DOHH2 (cell line): ENCODE results near the gene STRADA.

Source experiments
- H3F3A ChIP-seq: fragments of 200-600 bp; sonication (generic), shearing (Covaris generic); 2 replicates; pipeline ENCODE4 v1.6.0; 2016; ENCODE audit warnings: antibody characterized with exemption, mild to moderate bottlenecking; ENCODE audit not compliant: control insufficient read depth, insufficient read depth
- H3K27ac ChIP-seq: fragments of 200-600 bp; sonication (generic); 2 replicates; pipeline ENCODE4 v1.5.1; 2014; ENCODE audit warnings: low read depth, mild to moderate bottlenecking, low read length, moderate library complexity
- H3K27me3 ChIP-seq: fragments of 200-600 bp; sonication (generic); 2 replicates; pipeline ENCODE4 v1.6.1; 2014; ENCODE audit warnings: mild to moderate bottlenecking, low read length, mixed read lengths; ENCODE audit not compliant: control insufficient read depth
- H3K36me3 ChIP-seq: fragments of 200-600 bp; sonication (generic); 2 replicates; pipeline ENCODE4 v1.6.1; 2014; ENCODE audit warnings: mild to moderate bottlenecking, low read length, moderate library complexity, mixed read lengths; ENCODE audit not compliant: control insufficient read depth
- H3K4me1 ChIP-seq: fragments of 200-600 bp; sonication (generic); 2 replicates; pipeline ENCODE4 v1.6.1; 2014; ENCODE audit warnings: mild to moderate bottlenecking, low read length, mixed read lengths; ENCODE audit not compliant: control insufficient read depth
- H3K4me2 ChIP-seq: fragments of 200-600 bp; sonication (generic); 2 replicates; pipeline ENCODE4 v1.6.0; 2014; ENCODE audit warnings: mild to moderate bottlenecking, low read length, moderate library complexity
- H3K4me3 ChIP-seq: fragments of 200-600 bp; sonication (generic); 2 replicates; pipeline ENCODE4 v1.5.1; 2014; ENCODE audit warnings: mild to moderate bottlenecking, low read length, mixed read lengths
- H3K79me2 ChIP-seq: fragments of 200-600 bp; sonication (generic); 2 replicates; pipeline ENCODE4 v1.6.1; 2014; ENCODE audit warnings: mild to moderate bottlenecking, low read length, mixed read lengths; ENCODE audit not compliant: control insufficient read depth
- H3K9me2 ChIP-seq: fragments of 200-600 bp; sonication (generic); replicated peaks from 2 replicates; pipeline ENCODE4 v1.6.1; 2014; ENCODE audit warnings: mild to moderate bottlenecking, low read length, mixed read lengths; ENCODE audit not compliant: control insufficient read depth
- H3K9me3 ChIP-seq: fragments of 200-600 bp; sonication (generic); 2 replicates; pipeline ENCODE4 v1.6.1; 2014; ENCODE audit warnings: antibody characterized with exemption, low read length, mixed read lengths; ENCODE audit not compliant: control insufficient read depth, insufficient read depth
- H4K20me1 ChIP-seq: fragments of 200-600 bp; sonication (generic); 2 replicates; pipeline ENCODE4 v1.6.0; 2014; ENCODE audit warnings: low read depth, mild to moderate bottlenecking, antibody characterized with exemption, low read length, moderate library complexity; ENCODE audit not compliant: control insufficient read depth, insufficient read depth
- EZH2phosphoT487 ChIP-seq: fragments of 200-600 bp; sonication (generic); IDR thresholded peaks from 2 replicates; pipeline ENCODE4 v1.6.1; 2017; ENCODE audit warnings: borderline replicate concordance, mild to moderate bottlenecking, antibody characterized with exemption, low read length, moderate library complexity, mixed read lengths
- TF ChIP-seq, protein P1 (sequence below): fragments of 200-600 bp; sonication (generic); IDR thresholded peaks from one replicate; pipeline ENCODE4 v1.5.1; 2014; ENCODE audit warnings: antibody characterized with exemption, mild to moderate bottlenecking, low read depth, low read length; ENCODE audit not compliant: poor library complexity, severe bottlenecking

Gene STRADA

DNA sequence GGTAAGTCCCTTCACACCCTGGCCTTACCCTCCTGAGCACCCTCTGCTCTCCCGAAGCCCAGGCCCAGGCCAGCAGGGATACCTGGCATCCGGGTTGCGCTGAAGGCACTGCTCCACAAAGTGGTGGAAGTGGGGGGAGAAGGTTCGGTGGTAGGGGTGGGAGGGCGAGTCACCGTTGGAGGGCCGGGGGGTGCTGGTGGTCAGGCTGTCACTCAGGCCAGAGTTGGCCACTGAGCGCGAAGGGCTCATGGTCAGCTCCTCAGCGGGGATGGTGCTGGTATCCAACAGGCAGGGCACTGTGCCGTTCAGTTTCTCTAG, 37.4 kb downstream of the STRADA start:
- H3K9me3 ChIP-seq = no peaks in the 10 kb centered on the region
- no peak overlapping the region for H3K27ac ChIP-seq
- peaks cover 5% of the 10 kb centered on the region; the same call in 1 of the 2 replicates for H4K20me1 ChIP-seq
- no peaks in the 10 kb centered on the region for H3K27me3 ChIP-seq
- peak overlapping the region; percentile 95; the same call in 1 of the 2 replicates for H3K4me3 ChIP-seq
- peaks cover 61% of the 10 kb centered on the region for H3K4me1 ChIP-seq
- H3K79me2 ChIP-seq = peaks cover 42% of the 10 kb centered on the region
- peaks cover 61% of the 10 kb centered on the region for H3K36me3 ChIP-seq
- no peaks in the 10 kb centered on the region for H3K9me2 ChIP-seq
- H3F3A ChIP-seq = peaks cover 14% of the 10 kb centered on the region
- peak overlapping the region; percentile 100 for H3K4me2 ChIP-seq
- no peak for TF ChIP-seq EZH2phosphoT487
- TF ChIP-seq, protein P1, sequence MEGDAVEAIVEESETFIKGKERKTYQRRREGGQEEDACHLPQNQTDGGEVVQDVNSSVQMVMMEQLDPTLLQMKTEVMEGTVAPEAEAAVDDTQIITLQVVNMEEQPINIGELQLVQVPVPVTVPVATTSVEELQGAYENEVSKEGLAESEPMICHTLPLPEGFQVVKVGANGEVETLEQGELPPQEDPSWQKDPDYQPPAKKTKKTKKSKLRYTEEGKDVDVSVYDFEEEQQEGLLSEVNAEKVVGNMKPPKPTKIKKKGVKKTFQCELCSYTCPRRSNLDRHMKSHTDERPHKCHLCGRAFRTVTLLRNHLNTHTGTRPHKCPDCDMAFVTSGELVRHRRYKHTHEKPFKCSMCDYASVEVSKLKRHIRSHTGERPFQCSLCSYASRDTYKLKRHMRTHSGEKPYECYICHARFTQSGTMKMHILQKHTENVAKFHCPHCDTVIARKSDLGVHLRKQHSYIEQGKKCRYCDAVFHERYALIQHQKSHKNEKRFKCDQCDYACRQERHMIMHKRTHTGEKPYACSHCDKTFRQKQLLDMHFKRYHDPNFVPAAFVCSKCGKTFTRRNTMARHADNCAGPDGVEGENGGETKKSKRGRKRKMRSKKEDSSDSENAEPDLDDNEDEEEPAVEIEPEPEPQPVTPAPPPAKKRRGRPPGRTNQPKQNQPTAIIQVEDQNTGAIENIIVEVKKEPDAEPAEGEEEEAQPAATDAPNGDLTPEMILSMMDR = no peak

- Histone ChIP-seq H3F3A (peaks cover 14% of the 10 kb centered on the region), H3K36me3 (peaks cover 60% of the 10 kb centered on the region)
These were observed 37.9 kb downstream of the STRADA start for GRCh38 chr17:63703556-63704258.

DNA sequence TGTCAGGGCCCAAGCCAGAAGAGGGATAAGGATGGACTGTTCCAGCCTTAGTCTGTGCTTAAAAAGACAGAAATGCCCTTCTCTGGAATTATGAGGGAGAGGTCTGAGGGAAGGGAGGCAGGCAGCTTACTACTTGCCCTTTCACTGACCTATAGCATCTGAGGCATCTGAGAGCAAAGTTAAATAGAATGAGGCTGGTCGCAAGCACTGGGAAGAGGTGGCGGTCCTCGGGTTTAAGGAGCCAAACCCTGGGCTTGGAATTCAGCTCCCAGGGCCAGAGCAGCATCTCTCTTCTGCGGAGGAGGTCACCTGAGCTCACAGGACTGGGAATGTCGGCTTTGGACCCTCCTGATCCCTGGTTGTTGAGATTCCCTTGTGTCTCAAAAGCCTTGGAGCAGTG, 38.6 kb downstream of the STRADA start:
- no peaks in the 10 kb centered on the region for H3K9me3 ChIP-seq
- no peaks in the 10 kb centered on the region for H3K9me2 ChIP-seq
- peaks cover 64% of the 10 kb centered on the region for H3K4me1 ChIP-seq
- peak overlapping the region; percentile 94 for H3K27ac ChIP-seq
- H3K27me3 ChIP-seq = no peaks in the 10 kb centered on the region
- peak overlapping the region; percentile 100 for H3K4me2 ChIP-seq
- H3K36me3 ChIP-seq = peaks cover 65% of the 10 kb centered on the region
- H3K4me3 ChIP-seq = peak overlapping the region; percentile 95
- peaks cover 53% of the 10 kb centered on the region for H3K79me2 ChIP-seq
- peaks cover 14% of the 10 kb centered on the region for H3F3A ChIP-seq
- TF ChIP-seq EZH2phosphoT487 = no peak
- TF ChIP-seq, protein P1 = no peak
- peaks cover 5% of the 10 kb centered on the region; the same call in 1 of the 2 replicates for H4K20me1 ChIP-seq

More at GRCh38 chr17:63703556-63704258, 37.9 kb downstream of the STRADA start:
- no peaks in the 10 kb centered on the region for H3K27me3 ChIP-seq
- H3K4me3 ChIP-seq = peak overlapping the region; percentile 95
- no peaks in the 10 kb centered on the region for H3K9me3 ChIP-seq
- peaks cover 5% of the 10 kb centered on the region; the same call in 1 of the 2 replicates for H4K20me1 ChIP-seq
- no peak overlapping the region for H3K27ac ChIP-seq
- H3K4me1 ChIP-seq = peaks cover 61% of the 10 kb centered on the region
- no peaks in the 10 kb centered on the region for H3K9me2 ChIP-seq
- H3K4me2 ChIP-seq = peak overlapping the region; percentile 100
- no peak for TF ChIP-seq EZH2phosphoT487
- peaks cover 46% of the 10 kb centered on the region for H3K79me2 ChIP-seq

DNA sequence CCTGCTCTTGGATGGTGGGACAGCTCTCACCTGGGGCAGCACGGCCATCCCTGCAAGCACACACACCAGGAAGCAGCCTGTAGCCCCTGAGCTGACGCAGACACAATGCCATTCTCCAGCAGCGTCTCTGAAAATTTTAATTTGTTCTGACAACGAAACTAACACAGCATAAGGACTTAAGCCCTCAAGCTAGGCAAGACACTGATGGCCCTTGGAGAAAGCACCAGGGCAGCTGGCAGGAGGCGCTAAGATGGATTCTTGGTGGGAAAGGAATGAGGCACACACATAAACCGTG, 38.9 kb downstream of the STRADA start:
- H3K79me2 ChIP-seq = peaks cover 57% of the 10 kb centered on the region
- peaks cover 68% of the 10 kb centered on the region for H3K36me3 ChIP-seq
- no peaks in the 10 kb centered on the region for H3K9me3 ChIP-seq
- peaks cover 5% of the 10 kb centered on the region; the same call in 1 of the 2 replicates for H4K20me1 ChIP-seq
- no peaks in the 10 kb centered on the region for H3K27me3 ChIP-seq
- peak overlapping the region; percentile 95 for H3K4me3 ChIP-seq
- peaks cover 14% of the 10 kb centered on the region for H3F3A ChIP-seq
- peak overlapping the region; percentile 94 for H3K27ac ChIP-seq
- peak overlapping the region; percentile 100 for H3K4me2 ChIP-seq
- TF ChIP-seq EZH2phosphoT487 = no peak
- TF ChIP-seq, protein P1 = no peak
- peaks cover 68% of the 10 kb centered on the region for H3K4me1 ChIP-seq
- H3K9me2 ChIP-seq = no peaks in the 10 kb centered on the region
